ENCODE data around the gene SRGAP3.

The SRGAP3 gene

DNA sequence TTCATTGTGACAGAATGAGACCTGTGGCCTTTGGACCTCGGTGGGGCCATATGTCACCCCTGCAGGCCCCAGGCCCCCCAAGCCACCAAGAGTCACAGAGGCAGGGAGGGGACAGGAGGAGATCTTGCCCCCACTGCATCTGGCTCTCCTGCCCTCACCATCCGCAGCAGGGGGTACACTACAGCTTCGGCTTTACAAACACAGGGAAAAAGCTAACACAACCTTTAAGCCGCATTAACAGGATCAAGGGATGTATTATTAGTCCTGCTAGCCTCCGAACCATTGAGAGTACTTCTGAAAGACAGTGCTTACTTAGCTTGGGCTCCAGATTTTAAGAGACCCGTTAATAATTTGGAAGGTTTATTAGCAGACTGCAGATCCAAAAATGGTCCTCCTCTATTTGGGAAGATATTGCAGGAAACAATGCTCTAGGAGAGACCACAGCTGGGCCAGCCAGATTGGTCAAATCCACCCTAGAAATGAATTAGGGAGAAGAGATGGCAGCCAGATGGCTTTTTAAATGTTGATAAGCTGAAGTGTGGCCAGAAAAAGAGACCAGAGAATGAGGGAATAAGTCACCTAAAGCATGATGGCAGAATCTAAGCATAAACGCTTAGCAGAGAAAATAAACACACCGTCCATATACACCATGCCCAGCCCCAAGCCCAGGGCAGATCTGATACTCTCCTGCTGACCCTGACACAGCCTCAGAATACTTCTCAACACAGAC, 31.5 kb downstream of the SRGAP3 start:
- Histone ChIP-seq H3K4me3 (ENCODE audit: low read length) (no peak overlapping the region), H3K9ac (ENCODE audit: low read length) (no peak overlapping the region), H3K27me3 (ENCODE audit: control insufficient read depth, insufficient read depth, low read length) (peaks cover 3% of the 10 kb centered on the region), H3K4me1 (ENCODE audit: control insufficient read depth, insufficient read depth, low read length) (no peaks in the 10 kb centered on the region), H3K27ac (ENCODE audit: low read depth, low read length) (no peak overlapping the region), H3K36me3 (ENCODE audit: control insufficient read depth, insufficient read depth, low read length) (no peaks in the 10 kb centered on the region)

DNA sequence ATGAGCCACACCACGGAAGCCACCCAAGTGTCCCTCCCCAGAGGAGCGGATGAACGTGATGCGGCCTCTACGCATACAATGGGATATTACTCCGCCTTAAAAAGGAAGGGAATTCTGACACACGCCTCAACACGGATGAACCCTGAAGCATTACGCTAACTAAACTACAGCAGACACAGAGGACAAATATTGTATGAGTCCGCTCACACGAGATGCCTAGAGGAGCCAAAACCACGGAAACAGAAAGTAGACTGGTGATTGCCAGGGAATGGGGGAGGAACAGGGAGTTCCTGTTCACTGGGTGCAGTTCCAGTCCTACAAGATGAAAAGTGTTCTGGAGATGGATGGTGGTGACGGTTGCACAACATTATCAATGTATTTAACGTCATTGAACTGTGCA, 32.7 kb downstream of the SRGAP3 start:
- Histone ChIP-seq H3K9ac (ENCODE audit: low read length) (no peak overlapping the region), H3K4me3 (ENCODE audit: low read length) (no peak overlapping the region), H3K27ac (ENCODE audit: low read depth, low read length) (no peak overlapping the region), H3K4me1 (ENCODE audit: control insufficient read depth, insufficient read depth, low read length) (no peaks in the 10 kb centered on the region), H3K27me3 (ENCODE audit: control insufficient read depth, insufficient read depth, low read length) (peaks cover 3% of the 10 kb centered on the region), H3K36me3 (ENCODE audit: control insufficient read depth, insufficient read depth, low read length) (no peaks in the 10 kb centered on the region)

DNA sequence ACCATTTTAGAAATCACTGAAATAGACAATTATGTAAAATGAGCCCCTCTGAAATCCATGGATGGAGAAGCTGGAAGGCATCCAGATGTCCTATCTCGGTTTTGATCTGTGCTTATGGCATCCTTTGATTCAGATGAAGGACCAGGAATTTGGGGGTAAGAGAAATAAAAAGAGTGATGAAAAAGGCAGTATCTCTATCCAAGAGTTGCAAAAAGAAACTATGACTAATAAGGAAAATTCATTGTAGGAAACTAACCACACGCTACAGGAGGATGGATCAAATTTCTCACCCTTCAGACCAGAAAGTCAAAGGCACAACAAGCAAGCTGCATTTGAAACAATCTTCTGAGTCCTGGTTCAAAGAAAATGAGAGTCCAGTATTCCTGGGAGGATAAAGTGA, 34.8 kb downstream of the SRGAP3 start:
- Histone ChIP-seq H3K27ac (ENCODE audit: low read depth, low read length) (no peak overlapping the region), H3K4me1 (ENCODE audit: control insufficient read depth, insufficient read depth, low read length) (no peaks in the 10 kb centered on the region), H3K36me3 (ENCODE audit: control insufficient read depth, insufficient read depth, low read length) (no peaks in the 10 kb centered on the region), H3K4me3 (ENCODE audit: low read length) (no peak overlapping the region), H3K27me3 (ENCODE audit: control insufficient read depth, insufficient read depth, low read length) (peaks cover 3% of the 10 kb centered on the region), H3K9ac (ENCODE audit: low read length) (no peak overlapping the region)

DNA sequence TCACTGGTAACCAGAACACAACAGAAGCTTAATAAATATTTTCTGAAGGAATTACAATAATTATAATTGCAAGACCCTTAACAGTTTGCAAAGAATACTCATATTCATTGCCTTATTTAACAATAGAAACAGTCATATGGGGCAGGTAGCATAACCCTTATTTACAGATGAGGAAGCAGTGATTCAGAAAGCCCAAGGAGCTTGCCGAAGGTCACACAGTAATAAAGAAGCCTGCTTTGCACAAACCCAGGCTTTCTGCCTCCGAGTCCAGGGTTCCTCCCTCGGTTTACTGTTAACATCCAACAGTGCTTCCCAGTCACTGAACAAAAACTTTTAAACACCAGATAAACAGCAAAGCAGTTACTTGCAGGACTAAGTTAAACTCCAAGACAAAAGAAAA, 35.3 kb downstream of the SRGAP3 start:
- H3K4me1 ChIP-seq (ENCODE audit: control insufficient read depth, insufficient read depth, low read length), result no peaks in the 10 kb centered on the region
- H3K36me3 ChIP-seq (ENCODE audit: control insufficient read depth, insufficient read depth, low read length), result no peaks in the 10 kb centered on the region
- H3K9ac ChIP-seq (ENCODE audit: low read length), result no peak overlapping the region
- H3K27ac ChIP-seq (ENCODE audit: low read depth, low read length), result no peak overlapping the region
- H3K4me3 ChIP-seq (ENCODE audit: low read length), result no peak overlapping the region
- H3K27me3 ChIP-seq (ENCODE audit: control insufficient read depth, insufficient read depth, low read length), result peaks cover 3% of the 10 kb centered on the region

DNA sequence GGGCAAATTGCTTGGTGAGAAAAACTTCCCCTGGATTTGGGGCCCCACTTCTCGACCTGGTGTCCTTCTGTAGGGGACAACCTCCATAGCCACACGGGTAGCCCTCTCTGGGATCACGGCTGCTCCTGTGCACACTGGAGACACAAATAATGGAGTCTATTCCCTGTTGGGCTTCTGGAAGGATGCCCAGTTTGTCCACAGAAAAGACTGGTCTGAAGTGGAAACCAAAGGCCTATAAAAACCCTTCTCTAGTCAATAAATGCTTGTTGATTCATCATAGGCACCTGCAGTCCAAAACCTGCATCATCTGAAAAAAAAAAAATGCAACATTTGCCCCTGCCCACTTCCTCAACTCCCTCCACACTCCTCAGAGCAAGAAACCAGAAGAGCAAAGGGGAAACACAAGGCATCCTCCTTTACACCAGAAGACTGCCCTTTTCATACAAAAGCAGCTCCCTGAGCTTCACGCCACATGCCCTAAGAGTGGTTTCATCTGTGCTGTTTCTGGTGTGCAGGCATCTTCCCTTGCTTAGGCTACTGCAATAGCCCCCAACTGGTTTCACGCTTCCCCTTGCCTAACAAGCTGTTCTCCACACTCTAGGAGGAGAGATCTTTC, 36.3 kb downstream of the SRGAP3 start:
- H3K27ac ChIP-seq (ENCODE audit: low read depth, low read length), result no peak overlapping the region
- no peak overlapping the region for H3K9ac ChIP-seq (ENCODE audit: low read length)
- H3K27me3 ChIP-seq (ENCODE audit: control insufficient read depth, insufficient read depth, low read length), result peaks cover 3% of the 10 kb centered on the region
- H3K36me3 ChIP-seq (ENCODE audit: control insufficient read depth, insufficient read depth, low read length), result no peaks in the 10 kb centered on the region
- no peak overlapping the region for H3K4me3 ChIP-seq (ENCODE audit: low read length)
- H3K4me1 ChIP-seq (ENCODE audit: control insufficient read depth, insufficient read depth, low read length), result no peaks in the 10 kb centered on the region

DNA sequence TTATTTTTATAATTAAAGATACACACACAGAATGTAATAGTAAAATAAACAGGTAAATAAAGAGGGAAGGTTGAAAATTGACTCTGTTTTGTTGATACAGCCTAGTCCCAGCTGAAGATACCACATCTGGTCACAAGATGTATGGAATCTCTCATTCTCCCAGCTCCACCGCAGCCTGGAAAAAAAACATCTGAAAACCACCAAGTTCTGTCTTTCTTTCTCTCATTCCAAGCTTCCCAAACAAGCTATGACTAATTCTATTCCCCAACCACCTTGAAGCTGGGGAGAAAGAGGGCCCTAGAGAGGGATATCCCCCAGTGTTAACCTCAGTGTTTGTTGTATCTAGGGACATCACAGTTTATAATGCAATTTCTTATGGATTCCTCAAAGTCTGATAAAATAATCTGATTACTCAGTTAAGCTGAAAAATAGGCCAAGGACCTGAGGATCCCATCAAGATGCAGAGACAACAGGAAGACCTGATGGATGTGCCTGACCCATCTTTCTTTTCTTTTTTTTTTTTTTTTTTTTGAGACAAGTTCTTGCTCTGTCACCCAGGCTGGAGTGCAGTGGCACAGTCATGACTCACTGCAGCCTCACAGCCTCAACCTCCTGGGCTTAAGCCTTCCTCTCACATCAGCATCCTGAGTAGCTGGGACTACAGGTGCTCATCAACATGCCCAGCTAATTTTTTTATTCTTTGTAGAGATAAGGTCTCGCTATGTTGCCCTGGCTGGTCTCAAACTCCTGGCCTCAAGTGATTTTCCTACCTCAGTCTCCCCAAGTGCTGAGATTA, 38.1 kb downstream of the SRGAP3 start:
- Histone ChIP-seq H3K4me3 (ENCODE audit: low read length) (no peak overlapping the region), H3K27ac (ENCODE audit: low read depth, low read length) (no peak overlapping the region)

DNA sequence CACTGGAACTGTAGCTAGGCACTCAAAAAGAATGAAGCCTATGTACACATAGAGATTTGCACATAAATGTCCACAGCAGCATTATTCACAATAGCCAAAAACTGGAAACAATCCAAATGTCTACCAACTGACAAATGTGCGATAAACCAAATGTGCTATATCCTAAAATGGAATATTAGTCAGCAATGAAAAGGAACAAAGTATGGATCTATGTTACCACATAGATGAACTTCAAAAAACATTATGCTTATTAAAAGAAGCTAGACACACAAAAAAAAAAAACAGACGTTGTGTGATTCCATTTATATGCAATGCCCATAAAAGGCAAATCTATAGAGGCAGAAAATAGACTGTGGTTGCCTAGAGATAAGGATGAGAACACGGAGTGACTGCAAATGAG, 39.7 kb downstream of the SRGAP3 start:
- Histone ChIP-seq H3K27me3 (ENCODE audit: control insufficient read depth, insufficient read depth, low read length) (peaks cover 3% of the 10 kb centered on the region), H3K4me1 (ENCODE audit: control insufficient read depth, insufficient read depth, low read length) (no peaks in the 10 kb centered on the region), H3K27ac (ENCODE audit: low read depth, low read length) (no peak overlapping the region), H3K9ac (ENCODE audit: low read length) (no peak overlapping the region), H3K36me3 (ENCODE audit: control insufficient read depth, insufficient read depth, low read length) (no peaks in the 10 kb centered on the region), H3K4me3 (ENCODE audit: low read length) (no peak overlapping the region)

More for the DNA sequence above, 38.1 kb downstream of the SRGAP3 start:
- H3K4me1 ChIP-seq (ENCODE audit: control insufficient read depth, insufficient read depth, low read length), result no peaks in the 10 kb centered on the region
- no peak overlapping the region for H3K9ac ChIP-seq (ENCODE audit: low read length)
- no peaks in the 10 kb centered on the region for H3K36me3 ChIP-seq (ENCODE audit: control insufficient read depth, insufficient read depth, low read length)
- peaks cover 3% of the 10 kb centered on the region for H3K27me3 ChIP-seq (ENCODE audit: control insufficient read depth, insufficient read depth, low read length)

DNA sequence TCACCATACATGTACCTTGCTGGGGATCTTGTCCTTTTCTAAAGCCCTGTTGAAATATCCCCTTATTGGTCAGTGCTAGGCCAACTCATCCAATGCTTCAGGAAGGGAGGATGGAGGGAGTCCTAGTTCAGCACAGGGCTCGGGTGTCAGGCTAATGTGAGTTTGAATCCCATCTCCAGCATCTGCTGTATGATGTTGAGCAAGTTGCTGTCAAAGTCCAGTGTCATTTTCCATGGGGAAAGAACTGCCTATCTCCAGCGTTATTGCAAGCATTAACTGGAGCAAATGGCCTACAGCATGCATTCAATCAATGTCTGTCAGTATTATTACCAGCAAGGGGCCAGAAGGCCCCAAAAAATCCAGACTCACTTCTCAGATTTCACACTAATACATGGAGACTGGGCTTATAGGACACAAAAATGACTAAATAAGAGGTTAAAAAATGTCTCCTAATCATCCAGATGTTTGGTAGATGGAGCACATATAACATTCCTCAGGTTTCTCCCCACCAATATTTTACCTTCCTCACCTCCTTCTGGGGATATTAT, 40.8 kb downstream of the SRGAP3 start:
- H3K36me3 ChIP-seq (ENCODE audit: control insufficient read depth, insufficient read depth, low read length), result no peaks in the 10 kb centered on the region
- no peak overlapping the region for H3K9ac ChIP-seq (ENCODE audit: low read length)
- no peaks in the 10 kb centered on the region for H3K4me1 ChIP-seq (ENCODE audit: control insufficient read depth, insufficient read depth, low read length)
- no peak overlapping the region for H3K27ac ChIP-seq (ENCODE audit: low read depth, low read length)
- no peak overlapping the region for H3K4me3 ChIP-seq (ENCODE audit: low read length)
- H3K27me3 ChIP-seq (ENCODE audit: control insufficient read depth, insufficient read depth, low read length), result peaks cover 3% of the 10 kb centered on the region

DNA sequence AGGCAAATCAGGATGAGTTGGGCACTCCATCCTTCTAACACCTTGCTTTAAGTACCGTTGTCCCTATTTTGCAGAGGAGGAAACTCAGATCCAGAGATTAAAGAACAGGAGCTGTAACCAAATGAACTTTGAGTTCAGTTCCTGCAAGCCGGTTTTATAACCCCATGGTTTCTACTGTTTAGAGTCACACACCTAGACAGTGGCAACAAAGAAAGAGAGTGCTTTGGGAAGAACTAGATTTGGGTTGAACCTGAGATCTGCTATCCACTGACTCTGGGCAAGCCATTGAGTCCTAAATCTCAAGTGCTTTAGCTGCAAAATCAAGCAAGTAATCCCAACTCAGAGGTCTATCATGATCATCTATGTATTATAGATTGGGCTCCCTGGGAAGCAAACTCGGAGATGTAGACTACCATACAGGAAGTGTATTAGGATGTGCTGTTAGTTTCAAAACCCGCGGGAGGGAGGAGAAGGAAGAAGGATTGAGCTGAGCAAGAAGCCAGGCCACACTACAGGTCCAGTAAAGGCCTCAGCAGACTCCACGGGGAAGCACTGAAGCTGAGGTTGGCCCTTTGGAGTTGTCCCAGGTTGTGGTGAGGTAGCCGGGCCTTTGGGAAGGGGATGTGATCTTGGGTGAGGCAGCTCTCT, 42.2 kb downstream of the SRGAP3 start:
- Histone ChIP-seq H3K4me1 (ENCODE audit: control insufficient read depth, insufficient read depth, low read length) (no peaks in the 10 kb centered on the region), H3K9ac (ENCODE audit: low read length) (no peak overlapping the region), H3K4me3 (ENCODE audit: low read length) (no peak overlapping the region), H3K36me3 (ENCODE audit: control insufficient read depth, insufficient read depth, low read length) (no peaks in the 10 kb centered on the region), H3K27me3 (ENCODE audit: control insufficient read depth, insufficient read depth, low read length) (no peaks in the 10 kb centered on the region), H3K27ac (ENCODE audit: low read depth, low read length) (no peak overlapping the region)

DNA sequence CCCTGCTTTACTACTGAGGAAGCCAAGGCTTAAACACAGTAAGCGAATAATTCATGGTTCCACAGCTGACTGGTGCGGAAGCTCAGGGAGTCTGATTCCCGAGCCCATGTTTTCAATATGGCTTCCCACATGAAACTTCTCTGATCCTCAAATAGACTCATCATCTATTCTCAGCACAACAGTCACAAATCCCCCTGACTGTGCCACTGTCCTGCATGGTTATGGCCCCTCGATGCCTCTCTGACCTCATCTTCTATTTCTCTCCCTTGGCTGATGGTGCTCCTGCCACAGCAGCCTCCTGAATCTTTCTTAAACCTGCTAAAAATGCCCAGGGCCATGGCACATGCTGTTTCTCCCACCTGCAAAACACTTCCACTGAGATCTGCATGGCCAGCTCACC, 43.2 kb downstream of the SRGAP3 start:
- no peaks in the 10 kb centered on the region for H3K4me1 ChIP-seq (ENCODE audit: control insufficient read depth, insufficient read depth, low read length)
- no peak overlapping the region for H3K27ac ChIP-seq (ENCODE audit: low read depth, low read length)
- H3K27me3 ChIP-seq (ENCODE audit: control insufficient read depth, insufficient read depth, low read length), result no peaks in the 10 kb centered on the region

DNA sequence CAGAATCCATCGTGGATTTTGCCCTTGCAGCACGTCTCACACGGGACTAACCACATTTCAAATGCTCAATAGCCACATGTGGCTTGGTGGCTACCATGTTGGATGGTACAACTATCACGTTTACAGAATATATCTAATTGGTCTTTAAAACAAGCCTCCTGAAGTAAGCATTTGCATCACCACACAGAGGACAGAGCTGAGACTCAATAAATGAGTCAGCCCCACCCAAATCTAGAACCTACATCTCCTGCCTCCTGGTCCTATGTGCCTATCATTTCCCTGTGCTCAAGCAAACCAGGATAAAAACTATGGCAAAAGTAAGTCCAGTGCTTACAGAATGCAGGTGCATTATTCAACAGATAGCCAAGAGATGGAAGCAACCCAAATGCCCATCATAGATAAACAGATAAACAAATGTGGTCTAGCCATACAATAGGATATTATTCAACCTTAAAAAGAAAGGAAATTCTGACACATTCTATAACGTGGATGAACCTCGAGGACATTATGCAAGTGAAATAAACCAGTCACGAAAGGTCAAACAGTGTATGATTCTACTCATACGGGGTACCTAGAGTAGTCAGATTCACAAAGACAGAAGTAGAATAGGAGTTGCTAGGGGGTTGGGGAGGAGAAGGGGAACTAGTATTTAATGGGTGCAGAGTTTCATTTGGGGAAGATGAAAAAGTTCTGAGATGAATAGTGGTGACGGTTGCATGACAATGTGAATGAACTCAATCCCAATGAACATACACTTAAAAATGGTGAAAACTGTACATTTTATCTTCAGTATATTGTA, 43.9 kb downstream of the SRGAP3 start:
- H3K27me3 ChIP-seq (ENCODE audit: control insufficient read depth, insufficient read depth, low read length), result no peaks in the 10 kb centered on the region
- H3K36me3 ChIP-seq (ENCODE audit: control insufficient read depth, insufficient read depth, low read length), result no peaks in the 10 kb centered on the region
- no peak overlapping the region for H3K4me3 ChIP-seq (ENCODE audit: low read length)
- no peak overlapping the region for H3K9ac ChIP-seq (ENCODE audit: low read length)
- H3K27ac ChIP-seq (ENCODE audit: low read depth, low read length), result no peak overlapping the region
- H3K4me1 ChIP-seq (ENCODE audit: control insufficient read depth, insufficient read depth, low read length), result no peaks in the 10 kb centered on the region

More for the DNA sequence above, 43.2 kb downstream of the SRGAP3 start:
- no peaks in the 10 kb centered on the region for H3K36me3 ChIP-seq (ENCODE audit: control insufficient read depth, insufficient read depth, low read length)
- H3K4me3 ChIP-seq (ENCODE audit: low read length), result no peak overlapping the region
- no peak overlapping the region for H3K9ac ChIP-seq (ENCODE audit: low read length)
